Astrocyte (in vitro differentiated cells and primary cell): ENCODE measurements around the gene TBC1D10B.

ENCODE experiments used
- EZH2 ChIP-seq: IDR thresholded peaks from 2 replicates; pipeline ENCODE4 v1.6.1; 2012; ENCODE audit warnings: mild to moderate bottlenecking, low read length, inconsistent platforms; ENCODE audit not compliant: insufficient read depth
- TF ChIP-seq, protein P1 (sequence below): IDR thresholded peaks from 2 replicates; pipeline ENCODE4 v1.5.1; 2011; ENCODE audit warnings: low read depth, mild to moderate bottlenecking, inconsistent platforms, low read length, moderate library complexity; ENCODE audit not compliant: insufficient read depth

GRCh38 chr16:30355954-30356308 lies 14.4 kb downstream of the TBC1D10B start:
- TF ChIP-seq, protein P1, sequence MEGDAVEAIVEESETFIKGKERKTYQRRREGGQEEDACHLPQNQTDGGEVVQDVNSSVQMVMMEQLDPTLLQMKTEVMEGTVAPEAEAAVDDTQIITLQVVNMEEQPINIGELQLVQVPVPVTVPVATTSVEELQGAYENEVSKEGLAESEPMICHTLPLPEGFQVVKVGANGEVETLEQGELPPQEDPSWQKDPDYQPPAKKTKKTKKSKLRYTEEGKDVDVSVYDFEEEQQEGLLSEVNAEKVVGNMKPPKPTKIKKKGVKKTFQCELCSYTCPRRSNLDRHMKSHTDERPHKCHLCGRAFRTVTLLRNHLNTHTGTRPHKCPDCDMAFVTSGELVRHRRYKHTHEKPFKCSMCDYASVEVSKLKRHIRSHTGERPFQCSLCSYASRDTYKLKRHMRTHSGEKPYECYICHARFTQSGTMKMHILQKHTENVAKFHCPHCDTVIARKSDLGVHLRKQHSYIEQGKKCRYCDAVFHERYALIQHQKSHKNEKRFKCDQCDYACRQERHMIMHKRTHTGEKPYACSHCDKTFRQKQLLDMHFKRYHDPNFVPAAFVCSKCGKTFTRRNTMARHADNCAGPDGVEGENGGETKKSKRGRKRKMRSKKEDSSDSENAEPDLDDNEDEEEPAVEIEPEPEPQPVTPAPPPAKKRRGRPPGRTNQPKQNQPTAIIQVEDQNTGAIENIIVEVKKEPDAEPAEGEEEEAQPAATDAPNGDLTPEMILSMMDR, result no peak
- TF ChIP-seq EZH2, result no peak
